Vagina (tissue), 2 donors: ENCODE results near the gene BIRC6. TPM values are rescaled to one million over a fixed set of nuclear protein-coding genes. Genes with fewer than 3 reads are reported as not detected.

Experiments
- DNase-seq, 2 donors: peaks; one replicate each; pipeline ENCODE4 v3.0.0-alpha.2; 2017; ENCODE audit errors: extremely low spot score in 2 of 2
- H3K27ac ChIP-seq: fragments of 200-600 bp; sonication (generic); one replicate; pipeline ENCODE4 v1.5.1; 2019
- H3K27me3 ChIP-seq: fragments of 200-600 bp; sonication (generic); one replicate; pipeline ENCODE4 v1.5.1; 2019
- H3K36me3 ChIP-seq, 2 donors: fragments of 200-600 bp; sonication (generic); one replicate each; pipeline ENCODE4 v1.5.1; 2017 to 2019
- H3K4me1 ChIP-seq: fragments of 200-600 bp; sonication (generic); one replicate; pipeline ENCODE4 v1.5.1; 2019
- H3K4me3 ChIP-seq, 2 donors: fragments of 200-600 bp; sonication (generic); 1 replicate in 1 of 2; 2 replicates in 1 of 2; pipeline ENCODE4 v1.5.1; 2016 to 2019
- H3K9me3 ChIP-seq: fragments of 200-600 bp; sonication (generic); one replicate; pipeline ENCODE4 v1.5.1; 2019
- POLR2A ChIP-seq, 2 donors: fragments of 450-650 bp; IDR thresholded peaks; one replicate each; pipeline ENCODE4 v1.6.1; 2017; ENCODE audit warnings: antibody characterized with exemption in 2 of 2, mild to moderate bottlenecking in 2 of 2, moderate library complexity in 2 of 2
- POLR2AphosphoS5 ChIP-seq, 2 donors: sonication (generic); formaldehyde crosslinking; IDR thresholded peaks; one replicate each; pipeline ENCODE4 v1.9.0; 2017; ENCODE audit warnings: antibody characterized with exemption in 2 of 2, mild to moderate bottlenecking in 2 of 2, low read depth in 1 of 2; ENCODE audit not compliant: insufficient read depth in 1 of 2
- intact Hi-C: fragments of 100-400 bp; cut with DNase I; formaldehyde crosslinking; loops from one replicate; pipeline ENCODE4 v1.15.1; 2023
- total RNA-seq: library from RNA; depleted of rRNA; stranded (reverse); fragments of >200 nt; gene quantifications from one replicate; pipeline ENCODE4 v1.2.3, GENCODE V29; 2016
- TF ChIP-seq, protein P1 (sequence below), 3 experiments: fragments of 450-650 bp in 2 of 3; fragments of 200-600 bp in 1 of 3; sonication (generic) in 1 of 3; IDR thresholded peaks; one replicate each; pipeline ENCODE4 v1.5.1; 2017 to 2019; ENCODE audit warnings: antibody characterized with exemption in 3 of 3, mild to moderate bottlenecking in 2 of 3, moderate library complexity in 2 of 3

BIRC6 gene
- total RNA-seq, 1 donor from 2014 or later = 92.8 TPM

DNA sequence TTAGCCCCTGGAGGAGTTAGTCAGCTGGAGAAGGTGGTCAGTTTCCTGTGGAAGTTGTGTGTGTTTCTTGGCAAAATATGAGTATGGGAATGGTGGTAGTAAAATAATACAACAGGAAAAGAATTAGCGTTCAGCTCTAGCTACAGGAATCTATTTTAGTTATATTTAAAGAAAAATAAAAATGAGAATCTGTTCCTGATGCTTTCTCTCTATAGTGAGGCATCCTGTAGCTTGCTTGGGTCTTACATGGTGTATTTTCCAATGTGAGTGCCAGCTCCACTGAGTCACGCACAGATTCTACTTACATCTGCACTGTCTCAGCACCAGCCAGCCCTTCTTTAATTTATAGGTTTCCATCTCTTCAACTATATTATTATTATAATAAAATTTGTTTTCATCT is 132.2 kb downstream of the BIRC6 start:
- H3K36me3 ChIP-seq = peaks cover 0 to 53% of the 10 kb centered on the region in 2 donors
- TF ChIP-seq POLR2A (IDR thresholded peaks at IDR 0.05) = no peak
- no peak for TF ChIP-seq POLR2AphosphoS5 (IDR thresholded peaks at IDR 0.05; ENCODE audit: insufficient read depth in 1 of 2, low read depth in 1 of 2)
- H3K4me3 ChIP-seq = no peak overlapping the region
- H3K27ac ChIP-seq = no peak overlapping the region
- no peaks in the 10 kb centered on the region for H3K27me3 ChIP-seq
- no peak for DNase-seq
- H3K9me3 ChIP-seq = no peaks in the 10 kb centered on the region
- H3K4me1 ChIP-seq = peaks cover 7% of the 10 kb centered on the region
- intact Hi-C loops = no loop called here

DNA sequence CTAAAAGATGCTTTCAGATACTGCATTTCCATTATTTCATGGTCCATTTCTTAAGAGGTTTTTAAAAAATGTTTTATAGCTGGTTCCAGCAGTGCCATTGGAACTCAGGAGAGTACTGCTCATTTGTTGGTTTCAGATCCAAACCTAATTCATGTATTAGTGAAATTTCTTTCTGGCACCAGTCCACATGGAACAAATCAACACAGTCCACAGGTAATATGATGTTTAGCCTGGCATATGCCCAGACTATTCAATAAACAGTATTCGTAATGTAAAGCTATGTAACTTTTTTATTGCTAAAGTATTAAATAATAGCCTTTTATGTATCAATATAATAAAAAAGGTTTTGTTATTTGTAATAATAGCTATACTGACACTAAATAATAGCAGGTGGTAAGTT is 134.5 kb downstream of the BIRC6 start:
- Histone ChIP-seq H3K4me1 (no peaks in the 10 kb centered on the region), H3K27ac (no peak overlapping the region), H3K4me3 (no peak overlapping the region), H3K27me3 (no peaks in the 10 kb centered on the region), H3K36me3 (peaks cover 0 to 42% of the 10 kb centered on the region in 2 donors), H3K9me3 (no peaks in the 10 kb centered on the region)
- TF ChIP-seq, protein P1, sequence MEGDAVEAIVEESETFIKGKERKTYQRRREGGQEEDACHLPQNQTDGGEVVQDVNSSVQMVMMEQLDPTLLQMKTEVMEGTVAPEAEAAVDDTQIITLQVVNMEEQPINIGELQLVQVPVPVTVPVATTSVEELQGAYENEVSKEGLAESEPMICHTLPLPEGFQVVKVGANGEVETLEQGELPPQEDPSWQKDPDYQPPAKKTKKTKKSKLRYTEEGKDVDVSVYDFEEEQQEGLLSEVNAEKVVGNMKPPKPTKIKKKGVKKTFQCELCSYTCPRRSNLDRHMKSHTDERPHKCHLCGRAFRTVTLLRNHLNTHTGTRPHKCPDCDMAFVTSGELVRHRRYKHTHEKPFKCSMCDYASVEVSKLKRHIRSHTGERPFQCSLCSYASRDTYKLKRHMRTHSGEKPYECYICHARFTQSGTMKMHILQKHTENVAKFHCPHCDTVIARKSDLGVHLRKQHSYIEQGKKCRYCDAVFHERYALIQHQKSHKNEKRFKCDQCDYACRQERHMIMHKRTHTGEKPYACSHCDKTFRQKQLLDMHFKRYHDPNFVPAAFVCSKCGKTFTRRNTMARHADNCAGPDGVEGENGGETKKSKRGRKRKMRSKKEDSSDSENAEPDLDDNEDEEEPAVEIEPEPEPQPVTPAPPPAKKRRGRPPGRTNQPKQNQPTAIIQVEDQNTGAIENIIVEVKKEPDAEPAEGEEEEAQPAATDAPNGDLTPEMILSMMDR (IDR thresholded peaks at IDR 0.05) = no peak
- no peak for TF ChIP-seq POLR2A (IDR thresholded peaks at IDR 0.05)
- TF ChIP-seq POLR2AphosphoS5 (IDR thresholded peaks at IDR 0.05; ENCODE audit: insufficient read depth in 1 of 2, low read depth in 1 of 2) = no peak
- DNase-seq = no peak
- intact Hi-C loops = no loop called here

DNA sequence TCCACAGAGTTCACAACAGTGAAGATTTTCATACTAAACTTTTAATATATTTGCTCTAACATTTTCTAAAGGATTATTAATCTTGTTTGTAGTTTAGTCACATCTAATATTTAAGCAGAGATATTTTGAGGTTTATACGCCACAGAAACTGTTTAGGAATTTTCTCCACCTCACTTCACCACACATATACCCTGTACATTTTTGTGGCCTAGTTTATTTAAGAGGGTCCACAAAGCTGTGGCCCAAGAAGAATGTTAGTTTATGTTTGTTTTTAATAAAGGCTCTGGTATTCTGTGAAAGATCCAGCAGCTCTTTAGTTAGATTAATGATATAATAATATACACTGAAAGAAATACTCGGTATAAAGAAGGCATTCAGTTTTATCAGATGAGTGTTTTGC is 138.3 kb downstream of the BIRC6 start:
- Histone ChIP-seq H3K27ac (no peak overlapping the region), H3K4me3 (no peak overlapping the region), H3K27me3 (no peaks in the 10 kb centered on the region), H3K36me3 (peaks cover 0 to 32% of the 10 kb centered on the region in 2 donors), H3K9me3 (no peaks in the 10 kb centered on the region), H3K4me1 (no peaks in the 10 kb centered on the region)
- intact Hi-C loops = no loop called here
- TF ChIP-seq, protein P1 (IDR thresholded peaks at IDR 0.05) = no peak
- no peak for TF ChIP-seq POLR2AphosphoS5 (IDR thresholded peaks at IDR 0.05; ENCODE audit: insufficient read depth in 1 of 2, low read depth in 1 of 2)
- no peak for TF ChIP-seq POLR2A (IDR thresholded peaks at IDR 0.05)
- no peak for DNase-seq

DNA sequence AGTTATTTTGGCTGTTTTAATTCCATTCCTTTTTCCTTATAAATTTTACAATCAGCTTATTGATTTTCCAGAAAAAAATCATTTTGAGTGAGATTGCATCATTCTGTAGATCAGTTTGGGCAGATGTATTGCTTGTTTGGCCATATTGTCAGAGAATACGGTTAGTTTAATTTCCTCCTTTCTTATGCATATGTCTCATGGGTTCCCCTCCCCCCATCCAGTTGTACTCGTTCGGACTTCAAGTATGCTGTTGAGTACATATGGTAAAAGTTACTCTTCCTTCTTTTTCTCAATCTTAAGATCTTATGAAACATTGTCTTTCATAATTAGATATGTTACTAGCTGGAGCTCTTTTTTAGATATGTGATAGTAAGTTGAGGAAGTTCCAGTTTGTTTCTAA is 139.8 kb downstream of the BIRC6 start:
- H3K36me3 ChIP-seq = peaks cover 0 to 44% of the 10 kb centered on the region in 2 donors
- TF ChIP-seq, protein P1 (IDR thresholded peaks at IDR 0.05) = no peak
- TF ChIP-seq POLR2A (IDR thresholded peaks at IDR 0.05) (no peak), POLR2AphosphoS5 (IDR thresholded peaks at IDR 0.05; ENCODE audit: insufficient read depth in 1 of 2, low read depth in 1 of 2) (no peak)
- no peaks in the 10 kb centered on the region for H3K4me1 ChIP-seq

DNA sequence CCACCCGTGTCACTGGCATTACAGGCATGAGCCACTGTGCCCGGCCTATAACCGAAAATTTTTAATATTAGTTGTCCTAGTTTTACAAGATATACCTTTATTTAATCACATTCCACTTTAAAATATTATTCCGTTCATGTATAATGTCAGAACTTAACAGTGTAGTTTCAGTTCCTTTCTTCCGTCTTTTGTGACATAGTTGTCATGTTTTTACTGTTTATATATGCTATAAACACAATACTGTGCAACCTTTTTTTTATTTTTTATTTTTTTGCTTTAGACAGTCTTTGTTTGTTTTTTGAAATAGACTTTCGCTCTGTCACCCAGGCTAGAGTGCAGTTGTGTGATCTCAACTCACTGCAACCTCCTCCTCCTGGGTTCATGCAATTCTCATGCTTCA is 141.5 kb downstream of the BIRC6 start:
- H3K27me3 ChIP-seq = no peaks in the 10 kb centered on the region
- H3K4me1 ChIP-seq = no peaks in the 10 kb centered on the region
- TF ChIP-seq POLR2A (IDR thresholded peaks at IDR 0.05) = no peak
- TF ChIP-seq, protein P1 (IDR thresholded peaks at IDR 0.05) = no peak
- no peak for TF ChIP-seq POLR2AphosphoS5 (IDR thresholded peaks at IDR 0.05; ENCODE audit: insufficient read depth in 1 of 2, low read depth in 1 of 2)
- no peak overlapping the region for H3K4me3 ChIP-seq
- DNase-seq = no peak
- no peak overlapping the region for H3K27ac ChIP-seq
- H3K36me3 ChIP-seq = peaks cover 0 to 48% of the 10 kb centered on the region in 2 donors
- no peaks in the 10 kb centered on the region for H3K9me3 ChIP-seq
- intact Hi-C loops = no loop called here

More for the DNA sequence above, 139.8 kb downstream of the BIRC6 start:
- intact Hi-C loops = no loop called here
- no peak overlapping the region for H3K27ac ChIP-seq
- H3K27me3 ChIP-seq = no peaks in the 10 kb centered on the region
- no peak overlapping the region for H3K4me3 ChIP-seq
- H3K9me3 ChIP-seq = no peaks in the 10 kb centered on the region
- DNase-seq = no peak
